HG03060 (cell line): ENCODE measurements around the gene ZBED2.
"Not testable (repeated sequence)": the region's sequence is repeated elsewhere in the genome, so short reads cannot be mapped to it uniquely, and the experiment has no call there.

Source experiments
- ATAC-seq: cut with Tn5 transposase; IDR thresholded peaks from one replicate; pipeline ENCODE4 v1.9.1; 2021; ENCODE audit warnings: low read depth, moderate number of reproducible peaks; ENCODE audit not compliant: unreplicated experiment

ZBED2 gene, protein sequence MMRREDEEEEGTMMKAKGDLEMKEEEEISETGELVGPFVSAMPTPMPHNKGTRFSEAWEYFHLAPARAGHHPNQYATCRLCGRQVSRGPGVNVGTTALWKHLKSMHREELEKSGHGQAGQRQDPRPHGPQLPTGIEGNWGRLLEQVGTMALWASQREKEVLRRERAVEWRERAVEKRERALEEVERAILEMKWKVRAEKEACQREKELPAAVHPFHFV

DNA sequence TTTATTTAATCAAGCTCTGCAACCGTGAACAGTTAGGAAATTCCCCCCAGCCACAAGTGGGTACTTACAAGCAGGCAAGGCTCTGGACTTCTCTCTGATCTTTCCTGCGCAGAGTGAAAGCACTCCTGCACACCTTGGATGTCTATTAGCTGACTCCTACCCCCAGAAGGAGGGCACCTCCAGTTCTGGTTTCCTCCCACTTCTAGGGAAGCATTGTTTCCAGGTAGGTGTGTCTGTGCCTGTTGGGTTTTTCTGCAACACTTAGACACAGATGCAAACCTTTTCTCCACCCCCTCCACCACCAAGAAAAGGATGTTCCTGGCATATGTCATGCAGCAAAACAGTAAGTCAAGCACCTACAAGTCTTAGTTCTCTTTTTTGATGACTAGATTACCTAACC is at the start of gene ZBED2:
Gene ZBED2 (minus strand): TSS at position 115 of the 400 bp plus-strand sequence. CDS start 1,145 bp downstream, outside the sequence.
- no peak for ATAC-seq

DNA sequence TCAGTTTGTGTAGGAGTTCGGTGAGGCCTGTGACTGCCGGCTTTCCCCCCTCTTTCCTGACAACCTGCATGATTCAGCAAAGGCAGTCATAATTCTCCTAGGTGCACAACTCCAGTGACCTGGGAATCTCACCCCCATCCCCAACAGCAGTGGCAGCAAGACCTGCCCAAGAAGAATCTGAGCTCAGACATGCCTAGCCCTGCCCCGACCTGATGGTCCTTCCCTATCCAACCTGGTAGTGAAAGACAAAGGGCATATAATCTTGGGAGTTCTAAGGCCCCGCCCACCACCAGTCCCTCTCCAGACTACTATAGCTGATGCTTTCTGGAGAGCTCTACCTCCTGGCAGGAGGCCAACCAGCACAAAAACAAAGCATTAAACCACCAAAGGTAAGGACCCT is 44.2 kb upstream of the ZBED2 start:
- ATAC-seq: no peak

DNA sequence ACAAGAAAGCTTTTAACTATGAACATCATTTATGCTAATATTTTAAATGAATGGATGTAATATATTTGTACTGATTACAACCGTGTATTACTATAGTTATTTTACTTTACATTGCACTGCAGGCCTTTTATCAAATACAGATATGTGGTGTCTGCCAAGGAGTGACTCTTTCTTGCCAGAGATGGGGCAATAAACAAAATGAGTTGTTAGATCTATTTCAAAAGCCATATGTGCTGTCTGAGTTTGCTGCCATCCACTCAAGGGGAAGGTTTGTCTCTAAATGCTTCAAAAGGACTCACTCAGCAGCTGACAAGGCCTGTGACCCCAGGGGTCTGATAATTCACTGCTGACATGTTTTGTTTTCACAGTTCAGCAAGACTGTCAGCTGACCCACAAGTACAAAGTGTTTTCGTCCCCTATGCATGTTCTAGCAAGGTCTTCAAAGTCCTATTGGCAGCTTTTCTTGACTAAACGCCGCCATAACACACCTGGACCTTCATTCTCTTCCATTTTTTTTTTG is 41.3 kb upstream of the ZBED2 start:
- no peak for ATAC-seq

GRCh38 chr3:111635403-111635802 is 40.3 kb upstream of the ZBED2 start:
- ATAC-seq: no peak

- ATAC-seq: not testable (repeated sequence)
Measured at GRCh38 chr3:111630638-111631037, 35.5 kb upstream of the ZBED2 start.

DNA sequence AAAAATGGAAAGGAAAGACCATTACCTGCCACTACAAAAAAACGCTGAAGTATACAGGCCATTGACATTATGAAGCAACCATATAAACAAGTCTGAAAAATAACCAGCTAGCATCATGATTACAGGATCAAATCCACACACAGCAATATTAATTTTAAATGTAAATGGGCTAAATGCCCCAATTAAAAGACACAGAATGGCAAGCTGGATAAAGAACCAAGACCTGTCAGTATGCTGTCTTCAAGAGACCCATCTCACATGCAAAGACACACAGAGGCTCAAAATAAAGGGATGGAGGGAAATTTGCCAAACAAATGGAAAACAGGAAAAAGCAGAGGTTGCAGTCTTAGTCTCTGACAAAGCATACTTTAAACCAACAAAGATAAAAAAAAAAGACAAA is 33.9 kb upstream of the ZBED2 start:
- ATAC-seq: not testable (repeated sequence)

DNA sequence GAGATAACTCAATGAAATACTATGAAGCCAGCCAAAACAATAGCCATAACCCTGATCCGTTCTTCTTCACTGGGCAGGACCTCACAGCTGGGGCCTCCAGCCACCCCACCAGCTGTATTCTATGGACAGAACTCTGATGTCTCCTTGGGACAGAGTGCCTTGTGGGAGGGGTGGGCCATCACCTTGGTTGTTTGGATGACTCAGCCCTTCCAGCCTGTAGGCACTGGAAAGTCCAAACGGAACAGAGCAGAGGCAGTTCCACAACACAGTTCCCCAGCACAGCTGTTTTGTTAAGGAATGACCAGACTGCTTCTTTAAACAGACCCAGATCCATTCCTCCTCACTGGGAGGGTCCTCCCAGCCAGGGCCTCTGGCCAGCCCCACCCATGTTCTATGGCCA is 31.9 kb upstream of the ZBED2 start:
- ATAC-seq: no peak

- ATAC-seq: no peak
Measured at GRCh38 chr3:111621535-111621934, 26.4 kb upstream of the ZBED2 start.

DNA sequence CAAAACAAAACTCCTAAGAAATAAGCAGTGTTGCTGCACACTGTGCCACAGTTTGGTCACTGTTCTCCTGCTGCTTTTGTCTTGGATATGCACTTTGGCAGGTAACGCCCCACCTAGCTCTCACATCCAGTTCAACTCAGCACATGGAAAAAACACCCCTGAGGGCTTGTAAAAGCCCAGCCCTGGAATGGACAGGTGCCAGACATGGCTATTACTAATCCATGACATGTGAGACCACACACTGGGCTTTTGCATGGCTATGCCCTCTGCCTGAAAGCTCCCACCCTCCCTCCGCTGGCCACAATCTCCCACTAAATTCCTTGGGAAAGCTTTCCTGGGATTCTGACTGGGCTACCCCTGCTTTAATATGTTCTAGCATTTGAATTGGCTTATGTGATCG is 24.7 kb upstream of the ZBED2 start:
- no peak for ATAC-seq

DNA sequence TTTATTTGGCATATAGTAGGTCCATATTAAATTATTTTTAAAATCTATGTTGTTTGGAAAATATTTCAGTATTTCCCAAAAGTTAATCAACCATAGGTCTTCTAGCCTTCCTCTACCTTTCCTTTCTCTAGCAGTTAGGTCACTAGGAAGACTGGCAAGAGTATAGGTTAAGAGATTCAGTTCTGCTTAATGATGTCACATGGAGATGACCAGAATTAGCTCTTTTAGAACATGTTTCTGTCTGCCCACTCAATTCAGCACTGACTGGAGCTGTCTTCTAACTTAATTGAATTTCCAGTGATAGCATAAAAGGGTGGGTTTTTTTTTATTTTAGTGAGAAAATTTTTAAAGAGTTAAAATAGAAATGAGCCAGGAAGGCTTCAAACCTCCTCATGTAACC is 23.8 kb upstream of the ZBED2 start:
- ATAC-seq: no peak

- ATAC-seq: no peak
Measured at GRCh38 chr3:111617912-111618601, 22.9 kb upstream of the ZBED2 start.

DNA sequence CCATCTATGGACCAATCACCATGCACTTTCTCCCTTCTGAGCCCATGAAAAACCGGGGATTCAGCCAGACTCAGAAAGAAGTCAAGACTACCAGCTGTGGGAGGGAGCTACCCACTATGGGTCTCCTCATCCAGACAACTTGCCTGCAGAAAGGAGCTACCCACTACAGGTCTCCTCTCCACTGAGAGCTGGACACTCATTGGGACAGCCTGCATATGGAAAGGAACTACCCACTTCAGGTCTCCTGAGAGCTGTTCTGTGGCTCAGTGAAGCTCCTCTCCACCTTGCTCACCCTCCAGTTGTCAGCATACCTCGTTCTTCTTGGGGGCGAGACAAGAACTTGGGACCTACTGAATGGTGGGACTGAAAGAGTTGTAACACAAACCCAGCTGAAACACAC is 22.3 kb upstream of the ZBED2 start:
- ATAC-seq: no peak

DNA sequence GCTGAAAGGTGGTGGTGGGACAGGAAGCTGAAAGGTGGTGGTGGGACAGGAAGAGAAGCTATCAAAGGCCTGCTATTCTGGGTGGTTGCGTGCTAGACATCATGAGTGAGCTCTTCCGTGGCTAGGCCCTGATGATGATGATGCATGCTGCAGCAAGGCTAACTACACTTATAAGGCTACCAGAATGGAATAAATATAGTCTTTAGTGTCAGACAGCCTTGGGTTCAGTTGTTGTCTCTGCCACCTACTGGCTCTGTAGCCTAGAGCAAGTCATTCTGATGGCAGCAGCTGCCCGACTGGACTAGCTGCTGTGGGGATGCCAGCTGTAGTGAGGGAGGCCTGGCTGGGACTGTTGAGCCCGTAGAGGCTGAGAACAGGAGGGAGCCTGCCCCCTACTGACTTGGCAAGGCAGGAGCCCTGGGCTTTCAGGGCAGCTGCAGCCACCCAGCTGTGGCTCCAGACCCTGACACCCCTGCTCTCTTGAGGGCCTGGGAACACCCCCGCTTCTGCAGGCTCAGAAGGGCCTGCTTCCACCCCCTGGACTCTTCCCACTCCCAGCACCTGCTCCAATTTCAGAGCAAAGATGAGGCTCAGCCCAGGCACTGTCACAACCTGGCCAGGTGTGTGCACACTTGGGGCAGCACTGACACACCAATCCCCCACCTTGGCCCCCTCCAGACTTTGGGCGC is 21.4 kb upstream of the ZBED2 start:
- ATAC-seq: peak; percentile 82

DNA sequence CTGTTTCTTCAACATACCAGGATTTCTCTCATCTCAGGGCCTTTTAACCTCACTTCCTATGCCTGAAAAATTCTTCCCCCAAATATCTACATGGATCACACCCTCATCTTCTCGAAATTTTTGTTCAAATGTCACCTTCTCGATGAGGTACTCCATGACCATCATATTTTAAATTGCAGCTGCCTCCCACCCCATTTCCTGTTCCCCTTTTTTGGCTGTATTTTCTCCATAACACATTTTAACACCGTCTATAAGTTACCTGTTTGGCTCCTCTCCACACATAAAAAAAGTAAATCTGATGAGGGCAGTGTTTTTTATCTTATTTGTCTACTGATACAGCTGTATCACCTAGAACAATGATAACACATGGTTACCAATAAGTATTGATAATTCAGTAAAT is 20.7 kb upstream of the ZBED2 start:
- no peak for ATAC-seq

DNA sequence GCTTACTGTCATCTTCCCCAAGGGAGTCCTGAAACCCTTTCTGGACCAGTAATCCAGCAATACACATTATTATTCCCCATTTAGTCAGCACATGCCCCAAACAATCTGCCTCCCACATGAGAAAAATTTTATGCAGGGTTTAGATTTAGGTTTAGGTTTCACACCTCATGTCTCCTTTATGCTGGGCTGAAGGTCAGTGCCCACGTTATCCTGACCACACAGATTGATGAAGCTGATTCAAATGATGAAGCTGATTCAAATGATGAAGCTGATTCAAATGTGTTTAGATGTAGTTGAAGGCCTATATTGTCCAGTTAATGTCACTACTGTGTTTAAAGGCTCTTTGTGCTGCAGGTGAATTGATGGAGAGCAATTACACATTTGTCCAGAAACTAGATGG is 18.1 kb upstream of the ZBED2 start:
- ATAC-seq: no peak

DNA sequence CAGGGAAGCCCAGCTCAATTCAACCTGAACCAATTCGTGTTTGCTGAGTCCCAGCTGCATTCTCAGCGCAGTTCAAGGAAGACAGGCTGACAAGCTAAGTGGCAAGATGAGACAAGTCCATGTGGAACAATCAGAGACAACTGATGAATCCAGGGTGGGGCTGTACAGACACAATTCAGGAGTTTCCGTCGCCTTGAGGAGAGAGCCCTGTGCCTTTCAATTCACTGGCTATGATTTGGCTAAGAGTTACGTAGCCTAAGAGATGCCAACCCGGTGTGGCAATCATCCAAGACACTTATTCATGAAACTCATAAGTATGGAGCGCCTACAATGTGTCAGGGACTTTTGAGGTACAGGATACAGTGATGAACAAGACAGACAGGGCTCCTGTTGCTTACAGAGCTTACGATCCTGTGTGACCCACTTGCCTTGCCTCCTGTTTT is 15.5 kb upstream of the ZBED2 start:
- ATAC-seq: no peak

GRCh38 chr3:111610189-111610588 is 15.0 kb upstream of the ZBED2 start:
- ATAC-seq: peak; percentile 83

DNA sequence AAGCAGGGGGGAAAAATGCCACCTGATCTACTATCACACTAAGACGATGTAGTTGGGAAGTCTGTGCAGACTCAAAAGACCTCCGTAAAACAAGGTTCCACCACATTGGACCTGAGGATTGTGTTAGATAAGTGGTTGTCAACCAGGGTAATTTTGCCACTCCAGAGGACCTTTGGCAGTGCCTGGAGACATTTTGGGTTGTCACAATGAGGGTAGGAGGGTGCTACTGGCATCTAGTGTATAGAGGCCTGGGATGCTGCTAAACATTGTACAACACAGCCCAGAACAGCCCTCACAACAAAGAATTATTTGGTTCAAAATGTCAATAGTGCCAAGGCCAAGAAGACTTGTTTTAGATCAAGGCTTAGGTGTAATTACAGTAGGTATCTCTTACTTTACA is 14.6 kb upstream of the ZBED2 start:
- no peak for ATAC-seq

GRCh38 chr3:111608383-111608782 is 13.2 kb upstream of the ZBED2 start:
- ATAC-seq: no peak

- no peak for ATAC-seq
Measured at GRCh38 chr3:111607240-111607920, 12.2 kb upstream of the ZBED2 start.

DNA sequence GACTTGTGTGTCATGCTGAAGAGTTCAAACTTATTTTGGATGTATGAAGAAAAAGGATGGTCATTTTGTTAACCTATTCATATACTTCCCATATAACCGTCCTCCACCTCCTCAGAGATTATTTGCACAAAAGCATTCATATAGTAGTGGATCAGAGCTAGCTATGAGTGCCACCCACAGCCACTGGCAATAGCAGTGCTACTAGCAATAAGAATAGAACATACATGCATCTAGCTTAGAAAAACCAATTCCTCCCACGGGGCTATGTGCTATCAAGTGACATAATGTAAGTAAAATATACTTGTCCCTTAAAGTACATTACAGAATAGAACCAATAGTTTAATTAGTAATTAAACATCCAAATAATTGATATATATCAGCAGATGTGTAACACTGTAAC is 10.3 kb upstream of the ZBED2 start:
- no peak for ATAC-seq
